ENCODE results near the gene KCNC3. TPM values are rescaled to one million over a fixed set of nuclear protein-coding genes. Genes with fewer than 3 reads are reported as not detected.

KCNC3 gene
- total RNA-seq, 2 donors from 2014 or later = 8.6 to 10.7 TPM

- Histone ChIP-seq H3K27ac (ENCODE audit: low read depth, low read length) (peak overlapping the region; percentile 85), H3K4me1 (ENCODE audit: control insufficient read depth, insufficient read depth, low read length) (no peaks in the 10 kb centered on the region), H3K4me3 (ENCODE audit: low read length) (peak overlapping the region; percentile 83), H3K9me3 (ENCODE audit: control insufficient read depth, low read length) (no peaks in the 10 kb centered on the region), H3K9ac (ENCODE audit: extremely low read depth, low read length, poor library complexity, severe bottlenecking) (peak overlapping the region; percentile 94), H3K27me3 (ENCODE audit: control insufficient read depth, insufficient read depth, low read length, poor library complexity, severe bottlenecking) (peaks cover 5% of the 10 kb centered on the region), H3K36me3 (ENCODE audit: control insufficient read depth, insufficient read depth, low read length) (no peaks in the 10 kb centered on the region)
- TF ChIP-seq CTCF (conservative IDR thresholded peaks at IDR 0.05) = no peak
- no peaks in the 10 kb centered on the region for H3K36me3 Mint-ChIP-seq (ENCODE audit: low read depth)
- H3K4me3 Mint-ChIP-seq = peak overlapping the region; percentile 80
- H3K27me3 Mint-ChIP-seq (ENCODE audit: insufficient read depth) = peaks cover 46% of the 10 kb centered on the region
- peaks cover 9% of the 10 kb centered on the region for H3K9me3 Mint-ChIP-seq
- peaks cover 26% of the 10 kb centered on the region for H3K4me1 Mint-ChIP-seq
- DNase-seq = peak; percentile 88
- H3K27ac Mint-ChIP-seq = peak overlapping the region; percentile 98
- 22 to 48% methylated on average over 11 to 19 of the region's 20 CpGs for WGBS, 2 experiments (ENCODE audit: insufficient coverage in 1 of 2, insufficient read length in 1 of 2)
These were observed 3.3 kb upstream of the KCNC3 start for GRCh38 chr19:50332244-50333038.

DNA sequence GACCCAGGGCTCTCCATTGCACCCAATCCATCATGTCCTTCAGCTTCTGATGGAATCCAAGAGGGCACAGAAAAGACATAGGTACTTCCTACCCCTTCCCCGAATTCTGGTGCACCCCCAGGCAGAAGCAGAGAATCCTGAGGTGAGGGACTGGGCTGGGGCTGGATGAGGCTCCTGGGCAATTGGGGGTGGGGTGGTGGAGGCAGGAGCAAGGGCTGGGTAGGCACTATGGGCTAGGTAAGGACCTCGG, 2.7 kb upstream of the KCNC3 start:
- Mint-ChIP-seq H3K27ac (peak overlapping the region; percentile 98), H3K9me3 (peaks cover 13% of the 10 kb centered on the region), H3K27me3 (ENCODE audit: insufficient read depth) (peaks cover 48% of the 10 kb centered on the region), H3K4me1 (peaks cover 31% of the 10 kb centered on the region), H3K4me3 (peak overlapping the region; percentile 80), H3K36me3 (ENCODE audit: low read depth) (peaks cover 2% of the 10 kb centered on the region)
- no peak for TF ChIP-seq CTCF (conservative IDR thresholded peaks at IDR 0.05)
- no peaks in the 10 kb centered on the region for H3K36me3 ChIP-seq (ENCODE audit: control insufficient read depth, insufficient read depth, low read length)
- H3K4me1 ChIP-seq (ENCODE audit: control insufficient read depth, insufficient read depth, low read length) = no peaks in the 10 kb centered on the region
- no peaks in the 10 kb centered on the region for H3K9me3 ChIP-seq (ENCODE audit: control insufficient read depth, low read length)
- DNase-seq = no peak
- H3K9ac ChIP-seq (ENCODE audit: extremely low read depth, low read length, poor library complexity, severe bottlenecking) = peak overlapping the region; percentile 94
- H3K4me3 ChIP-seq (ENCODE audit: low read length) = peak overlapping the region; percentile 83
- 50% methylated on average over 1 of the region's 2 CpGs; no CpG with 5 or more reads in 1 of the 2 experiments for WGBS, 2 experiments (ENCODE audit: insufficient coverage in 1 of 2, insufficient read length in 1 of 2)
- H3K27me3 ChIP-seq (ENCODE audit: control insufficient read depth, insufficient read depth, low read length, poor library complexity, severe bottlenecking) = peaks cover 10% of the 10 kb centered on the region
- peak overlapping the region; percentile 85 for H3K27ac ChIP-seq (ENCODE audit: low read depth, low read length)

DNA sequence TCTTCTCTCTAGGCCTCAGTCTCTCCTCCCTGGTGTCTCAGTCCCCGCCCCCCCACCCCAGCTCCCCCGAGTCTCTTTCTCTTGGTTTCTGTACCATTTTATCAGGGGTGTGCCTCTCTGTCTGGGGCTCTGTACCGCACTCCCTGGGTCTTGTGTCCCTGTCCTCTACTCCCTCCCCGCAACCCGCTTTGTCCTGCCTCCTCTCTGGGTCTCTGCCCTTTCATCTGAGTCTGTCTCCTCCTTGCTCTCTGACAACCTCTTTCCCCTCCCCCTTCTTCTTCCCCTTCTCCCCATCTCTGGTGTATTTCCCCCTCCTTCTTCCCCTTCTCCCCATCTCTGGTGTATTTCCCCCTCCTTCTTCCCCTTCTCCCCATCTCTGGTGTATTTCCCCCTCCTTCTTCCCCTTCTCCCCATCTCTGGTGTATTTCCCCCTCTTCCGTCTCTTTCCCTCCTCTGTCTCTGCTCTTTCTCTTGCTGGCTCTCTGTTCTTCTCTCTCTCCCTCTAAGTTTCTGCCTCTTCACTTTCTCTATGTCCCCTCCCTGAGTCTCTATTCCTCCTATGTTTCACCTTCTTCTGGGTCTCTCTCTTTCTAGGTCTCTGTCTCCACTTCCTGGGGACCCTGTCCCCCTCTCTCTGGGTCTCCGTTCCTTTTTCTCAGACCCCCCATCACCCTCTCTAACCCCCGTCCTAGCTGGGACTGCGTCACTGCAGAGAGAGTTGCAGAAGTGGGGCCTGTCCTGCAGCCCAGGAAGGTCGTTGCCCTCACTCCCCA, 2.2 kb upstream of the KCNC3 start:
- Mint-ChIP-seq H3K27me3 (ENCODE audit: insufficient read depth) (peaks cover 53% of the 10 kb centered on the region), H3K9me3 (peaks cover 13% of the 10 kb centered on the region), H3K27ac (peak overlapping the region; percentile 98), H3K4me1 (peaks cover 35% of the 10 kb centered on the region), H3K36me3 (ENCODE audit: low read depth) (peaks cover 4% of the 10 kb centered on the region), H3K4me3 (peak overlapping the region; percentile 80)
- Histone ChIP-seq H3K9ac (ENCODE audit: extremely low read depth, low read length, poor library complexity, severe bottlenecking) (no peak overlapping the region), H3K4me1 (ENCODE audit: control insufficient read depth, insufficient read depth, low read length) (no peaks in the 10 kb centered on the region), H3K4me3 (ENCODE audit: low read length) (peak overlapping the region; percentile 83), H3K36me3 (ENCODE audit: control insufficient read depth, insufficient read depth, low read length) (no peaks in the 10 kb centered on the region), H3K27me3 (ENCODE audit: control insufficient read depth, insufficient read depth, low read length, poor library complexity, severe bottlenecking) (peaks cover 15% of the 10 kb centered on the region), H3K27ac (ENCODE audit: low read depth, low read length) (peak overlapping the region; percentile 17), H3K9me3 (ENCODE audit: control insufficient read depth, low read length) (no peaks in the 10 kb centered on the region)
- DNase-seq = peak; percentile 86
- TF ChIP-seq CTCF (conservative IDR thresholded peaks at IDR 0.05) = no peak
- WGBS, 2 experiments (ENCODE audit: insufficient coverage in 1 of 2, insufficient read length in 1 of 2) = 25 to 49% methylated on average over 4 to 10 of the region's 10 CpGs

All from endodermal cell (in vitro differentiated cells).